NOMO-1 (cell line): ENCODE measurements around the gene CDSN.

Experiments
- DNase-seq, 2 experiments: peaks; one replicate each; lab custom pipeline; 2025; ENCODE audit not compliant: unreplicated experiment in 2 of 2; lab: John Stamatoyannopoulos, UW

The CDSN gene

DNA sequence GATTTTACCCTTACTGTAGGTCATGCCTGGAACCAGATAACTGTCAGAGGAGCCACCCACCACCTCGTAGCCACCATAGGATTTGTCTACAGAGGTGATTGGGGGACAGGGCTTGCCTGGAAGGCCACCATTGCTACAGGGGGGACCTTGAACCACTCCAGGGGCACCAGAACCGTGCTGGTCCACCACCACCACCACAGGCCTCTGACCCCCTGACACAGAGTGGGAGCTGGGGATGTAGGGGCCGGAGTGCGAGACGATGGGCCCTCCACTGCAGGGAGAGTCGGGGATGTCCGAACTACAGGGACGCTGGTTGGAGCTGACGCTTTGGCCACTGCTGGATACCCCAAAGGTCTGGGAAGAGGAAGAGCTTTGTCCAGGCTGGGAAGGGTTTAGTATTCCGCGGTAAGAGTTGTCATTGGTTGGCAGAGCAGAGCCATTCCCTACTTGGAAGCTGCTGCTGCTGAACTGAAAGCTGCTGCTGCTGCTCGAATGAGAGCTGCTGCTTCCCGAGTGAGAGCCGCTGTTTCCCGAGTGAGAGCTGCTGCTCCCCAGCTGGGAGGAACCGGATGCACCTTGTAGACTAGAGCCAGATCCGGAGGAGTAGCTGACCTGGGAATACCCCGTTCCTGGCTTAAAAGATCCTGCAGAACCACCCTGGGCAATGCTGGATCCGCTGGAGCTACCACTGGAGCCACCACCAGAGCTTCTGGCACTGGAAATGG is 3.4 kb downstream of the CDSN start:
- no peak for DNase-seq

DNA sequence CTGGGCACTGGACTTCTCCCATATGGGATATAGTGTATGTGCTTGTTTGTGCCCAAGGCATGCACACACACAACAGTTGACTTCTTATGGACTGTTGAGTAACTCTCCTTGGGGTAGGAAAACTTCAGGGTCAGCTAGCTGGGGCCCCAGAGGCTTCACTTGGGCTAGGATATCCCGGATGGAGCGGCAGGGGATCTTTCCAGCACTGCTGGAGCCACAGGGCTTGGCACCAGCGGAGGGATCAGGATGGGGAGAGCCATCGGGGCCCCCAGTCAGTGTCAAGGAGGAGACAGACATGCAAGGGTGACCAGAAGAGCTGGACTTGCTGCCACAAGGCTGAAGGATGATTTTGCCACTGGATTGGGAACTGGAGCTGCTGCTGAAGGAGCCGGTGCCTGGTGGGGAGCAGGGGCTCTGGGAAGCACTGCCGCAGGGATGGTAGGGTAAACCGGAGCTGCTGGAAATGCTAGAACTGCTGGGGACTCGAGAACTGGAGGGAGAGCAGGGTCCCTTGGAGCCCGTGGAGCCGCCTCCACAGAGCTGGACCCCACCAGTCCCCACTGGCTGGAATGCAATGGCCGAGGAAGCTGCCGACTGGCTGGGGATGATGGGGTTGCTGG is 4.2 kb downstream of the CDSN start:
- DNase-seq, result no peak

DNA sequence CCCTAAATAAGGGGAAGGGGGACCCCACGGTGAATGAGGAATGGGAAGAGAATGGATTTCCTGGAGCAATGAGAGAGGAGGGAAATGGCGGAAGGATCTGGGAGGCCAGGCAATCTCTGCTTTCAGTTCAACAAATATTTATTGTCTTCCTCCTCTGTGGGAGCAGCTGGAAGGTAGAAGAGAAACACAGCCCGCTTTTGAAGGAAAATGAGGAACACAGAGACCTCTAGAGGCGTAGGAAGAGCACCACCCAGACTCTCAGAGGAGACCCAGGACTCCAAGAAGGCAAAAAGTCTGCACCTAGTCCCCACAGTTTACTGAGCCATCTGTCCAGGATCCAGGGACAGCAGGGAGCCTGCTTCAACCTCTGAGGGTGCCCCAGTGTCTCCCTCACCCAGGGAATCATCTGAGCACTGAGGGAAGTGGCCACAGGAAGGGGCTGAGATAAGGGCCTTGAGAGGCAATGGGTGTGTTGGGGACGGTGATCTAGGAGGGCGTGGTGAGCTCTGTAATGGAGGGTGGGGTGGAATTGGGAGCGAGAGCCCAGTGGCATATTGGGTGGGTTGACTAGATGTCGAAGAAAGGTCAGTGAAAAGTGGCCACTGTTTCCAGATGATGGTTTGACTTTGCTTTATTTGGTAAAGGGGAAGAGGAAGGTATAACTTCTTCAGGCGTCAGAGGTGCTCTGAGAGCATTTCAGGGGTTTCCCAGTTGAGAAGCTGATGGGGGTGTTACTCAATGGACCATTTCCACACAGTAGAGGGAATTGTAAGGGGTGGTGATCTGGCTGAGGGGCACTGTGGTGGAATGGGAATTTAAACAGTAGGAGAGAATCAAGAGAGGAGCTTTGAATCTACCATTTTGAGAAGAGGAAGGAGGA is 5.0 kb downstream of the CDSN start:
- no peak for DNase-seq

DNA sequence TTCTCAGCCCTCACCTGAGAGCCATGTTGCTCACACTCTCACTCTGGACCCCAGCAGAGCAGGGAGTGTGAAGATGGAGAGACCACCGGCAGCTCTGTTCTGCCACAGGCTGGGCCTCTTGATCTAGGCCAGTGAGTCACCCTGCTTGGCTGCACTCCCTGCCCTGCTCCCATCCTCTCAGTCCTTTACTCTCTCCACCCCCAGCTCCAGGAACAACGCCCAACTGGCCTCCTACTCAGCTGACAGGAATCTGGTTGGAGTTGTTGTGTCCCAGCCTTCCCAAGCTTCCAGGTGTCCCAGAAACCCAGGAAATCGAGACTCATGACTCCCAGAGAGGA is 5.7 kb downstream of the CDSN start, which contains the start of gene PSORS1C1:
Gene PSORS1C1 (plus strand): TSS at position 260 of the 338 bp plus-strand sequence. CDS start 14,833 bp downstream, outside the sequence.
- no peak for DNase-seq

DNA sequence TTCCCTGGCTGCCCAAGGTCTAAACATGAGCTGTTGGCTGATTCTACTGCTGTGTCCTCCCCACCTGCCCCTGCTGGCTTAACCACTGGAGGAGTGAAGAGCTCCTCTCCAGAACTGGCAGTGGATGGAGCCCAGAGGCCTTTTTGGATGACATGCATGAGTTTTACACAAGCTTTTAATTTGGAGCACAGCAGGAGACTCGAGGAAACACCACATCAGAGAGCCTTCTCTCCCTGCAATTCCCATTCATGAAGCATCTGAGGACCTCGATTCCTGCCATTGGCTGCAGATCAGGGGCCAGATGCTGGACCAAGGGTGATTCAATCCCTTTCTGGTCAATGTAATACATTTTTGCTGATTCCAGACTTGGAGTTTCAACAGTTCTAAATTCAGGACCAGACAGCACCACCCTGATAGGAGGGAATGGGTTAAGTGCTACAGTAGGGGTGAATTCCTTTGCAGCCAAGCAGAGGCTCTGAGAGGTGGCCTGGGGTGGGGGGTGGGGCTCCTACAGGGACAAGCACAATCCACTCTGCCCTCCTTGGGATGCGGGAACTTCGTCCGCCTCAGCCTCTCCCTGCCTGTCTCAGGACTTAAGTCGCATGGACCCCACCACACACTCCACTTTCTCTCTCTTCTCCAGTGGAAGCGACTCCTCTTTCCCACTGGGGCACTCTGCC is 6.2 kb downstream of the CDSN start:
- DNase-seq, result no peak

DNA sequence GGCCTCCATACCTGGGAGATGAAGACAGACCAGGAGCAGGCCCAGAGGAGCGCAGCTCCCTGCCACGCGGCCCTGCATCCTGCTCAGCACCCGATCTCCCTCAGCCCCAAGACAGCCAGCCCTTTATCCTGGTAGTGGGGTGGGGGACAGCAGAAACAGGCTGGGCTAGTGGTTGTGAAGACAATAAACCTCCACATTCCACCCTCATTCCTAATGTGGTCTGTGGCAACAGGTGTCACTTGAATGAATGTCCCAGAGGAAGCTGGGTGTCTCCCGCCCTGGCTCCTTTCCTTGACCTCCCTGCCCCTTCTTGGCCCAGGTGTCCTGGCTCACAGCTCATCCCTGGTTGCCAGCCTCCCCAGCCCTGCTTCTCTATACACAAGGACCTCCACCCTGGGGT is 7.8 kb downstream of the CDSN start, which contains the start of gene C6orf15:
Gene C6orf15 (minus strand): TSS at position 98 of the 400 bp plus-strand sequence. CDS start 20 bp downstream, at position 78.
- DNase-seq, result no peak

DNA sequence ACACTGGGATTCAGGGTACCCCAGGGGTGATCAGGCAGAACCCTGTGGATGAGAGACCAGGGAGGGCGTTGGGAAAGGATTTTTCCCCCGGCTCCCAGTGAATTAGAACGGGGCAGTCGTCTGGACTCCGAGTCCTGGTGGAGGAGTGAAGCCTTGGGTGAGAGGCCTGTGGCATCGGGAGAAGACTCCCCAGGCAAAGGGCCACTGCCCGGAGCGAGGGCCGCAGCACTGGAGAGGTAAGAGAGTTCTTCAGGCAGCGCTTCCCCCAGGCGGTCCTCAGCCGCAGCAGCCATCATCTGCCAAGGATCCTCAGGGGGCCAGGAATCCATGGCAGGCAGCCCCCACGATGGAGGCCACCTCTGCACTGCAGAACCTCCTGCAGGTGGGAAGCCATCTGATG is 8.5 kb downstream of the CDSN start:
- DNase-seq, result no peak

DNA sequence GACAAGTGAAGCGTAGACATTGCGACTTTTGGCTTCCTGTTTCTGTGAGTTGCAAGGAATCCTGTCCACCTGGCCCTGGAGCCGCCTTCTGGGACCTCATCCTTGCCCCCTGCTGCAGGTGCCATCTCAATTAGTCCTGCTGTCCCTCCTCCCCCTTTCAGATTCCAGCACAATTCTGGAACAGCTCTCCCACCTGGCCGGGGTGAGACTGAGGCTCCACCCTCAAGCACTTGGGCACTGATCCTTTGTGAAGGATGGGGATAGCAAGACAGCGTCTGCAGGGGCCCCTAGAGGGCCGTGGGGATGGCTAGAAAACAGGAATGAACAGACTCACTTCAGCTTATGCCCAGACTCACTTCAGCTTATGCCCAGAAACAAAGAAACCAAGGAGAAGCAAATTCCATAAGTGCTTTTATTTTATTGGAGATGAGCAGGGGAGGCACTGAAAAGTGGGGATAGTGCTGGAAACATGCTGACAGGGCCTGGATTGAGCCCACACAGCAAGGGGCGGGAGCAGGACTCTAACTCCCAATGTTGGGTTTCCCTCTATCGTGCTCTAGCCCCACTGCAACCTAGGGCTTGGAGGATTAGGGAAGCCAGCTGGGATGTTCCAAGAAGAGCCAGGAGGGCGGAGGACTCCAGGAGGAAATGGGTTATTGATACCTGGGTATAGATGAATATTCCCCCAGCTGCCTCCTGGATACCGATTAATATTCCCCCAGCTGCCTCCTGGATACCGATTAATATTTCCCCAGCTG is 9.2 kb downstream of the CDSN start:
- no peak for DNase-seq

DNA sequence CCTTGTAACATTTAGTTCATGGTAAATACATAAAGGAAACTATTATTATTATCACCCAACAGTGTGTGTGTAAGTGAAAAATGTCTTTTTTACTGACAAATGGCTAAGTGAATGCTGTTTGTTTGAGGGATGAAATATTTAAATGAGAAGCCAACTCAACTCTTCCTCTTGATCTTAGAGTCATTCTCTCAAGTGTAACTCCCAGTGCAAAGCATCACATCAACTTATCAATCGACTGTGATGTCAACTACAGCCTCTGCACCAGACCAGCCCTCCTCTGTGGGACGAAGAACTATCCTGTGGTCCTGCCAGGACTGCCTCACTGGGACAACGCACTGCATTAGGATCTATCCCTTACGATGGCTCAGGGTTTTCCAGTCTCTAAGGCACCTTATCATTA is 13.2 kb downstream of the CDSN start:
- no peak for DNase-seq

DNA sequence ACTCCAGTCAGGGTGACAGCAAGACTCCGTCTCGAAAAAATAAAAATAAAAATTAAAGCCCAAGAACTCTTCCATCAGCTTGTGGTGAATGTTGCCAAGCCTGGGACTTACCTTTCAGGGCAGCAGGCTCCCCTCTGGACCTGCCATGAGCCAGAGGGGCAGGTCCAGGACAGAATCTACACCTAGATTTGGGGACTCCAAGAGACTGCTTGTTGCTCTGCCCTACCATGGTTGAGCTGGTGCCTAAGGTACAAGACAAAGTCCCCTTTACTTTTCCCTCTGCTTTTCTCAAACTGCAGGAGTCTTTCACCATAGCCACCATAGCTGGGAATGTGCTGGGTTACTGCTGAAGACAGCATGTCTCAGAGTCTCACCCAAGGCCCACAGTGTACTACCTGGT is 17.1 kb downstream of the CDSN start:
- no peak for DNase-seq

DNA sequence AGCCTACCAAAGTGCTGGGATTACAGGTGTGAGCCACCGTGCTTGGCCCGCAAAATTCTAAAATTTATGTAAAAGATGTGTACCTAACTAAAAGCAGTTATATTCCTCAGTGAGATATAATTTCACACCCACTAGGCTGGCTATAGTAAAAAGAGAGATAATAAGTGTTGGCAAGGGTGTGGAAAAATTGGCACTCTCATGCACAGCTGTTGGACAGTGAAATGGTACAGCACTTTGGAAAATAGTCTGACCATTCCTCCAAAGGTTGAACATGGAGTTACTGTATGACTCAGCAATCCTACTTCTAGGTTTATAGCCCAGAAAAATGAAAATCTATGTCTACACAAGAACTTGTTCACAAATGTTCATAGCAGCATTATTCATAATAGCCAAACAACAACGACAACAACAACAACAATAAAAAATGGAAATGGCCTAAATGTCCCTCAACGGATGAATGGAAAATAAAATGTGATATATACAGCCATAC is 21.8 kb downstream of the CDSN start:
- no peak for DNase-seq

DNA sequence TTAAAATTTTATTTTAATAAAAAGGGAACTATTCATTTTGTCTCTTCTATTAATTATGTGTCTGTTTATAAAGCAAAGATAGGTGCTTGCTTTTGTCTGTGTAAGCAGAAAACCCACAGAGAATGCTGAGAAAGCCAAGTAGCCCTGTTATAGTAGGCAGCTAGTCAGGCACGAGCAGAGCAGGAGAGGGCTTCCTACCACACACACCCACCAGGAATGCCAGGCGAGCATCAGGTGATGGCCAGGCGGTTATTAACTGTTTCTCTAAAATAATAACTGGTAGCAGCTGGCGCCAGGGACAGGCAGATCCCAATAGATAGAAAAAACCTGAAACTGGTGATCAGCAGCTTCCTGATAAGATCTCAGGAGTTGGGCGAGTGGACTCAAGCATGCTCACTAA is 23.6 kb downstream of the CDSN start:
- DNase-seq, result no peak

DNA sequence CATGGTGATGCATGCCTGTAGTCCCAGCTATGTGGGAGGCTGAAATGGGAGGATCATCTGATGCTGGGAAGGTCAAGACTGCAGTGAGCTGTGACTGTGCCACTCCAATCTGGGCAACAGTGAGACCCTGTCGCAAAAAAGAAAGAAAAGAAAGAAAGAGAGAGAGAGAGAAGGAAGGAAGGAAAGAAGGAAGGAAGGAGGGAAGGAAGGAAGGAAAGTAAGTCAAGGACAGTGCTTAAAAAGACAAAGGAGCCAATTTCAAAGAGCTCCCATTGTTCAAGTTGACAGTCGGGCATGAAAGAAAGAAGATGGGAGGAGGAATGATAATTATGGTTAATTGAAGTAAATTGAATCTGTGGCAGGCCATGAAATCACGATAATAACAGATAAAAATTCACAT is 24.0 kb downstream of the CDSN start:
- no peak for DNase-seq

DNA sequence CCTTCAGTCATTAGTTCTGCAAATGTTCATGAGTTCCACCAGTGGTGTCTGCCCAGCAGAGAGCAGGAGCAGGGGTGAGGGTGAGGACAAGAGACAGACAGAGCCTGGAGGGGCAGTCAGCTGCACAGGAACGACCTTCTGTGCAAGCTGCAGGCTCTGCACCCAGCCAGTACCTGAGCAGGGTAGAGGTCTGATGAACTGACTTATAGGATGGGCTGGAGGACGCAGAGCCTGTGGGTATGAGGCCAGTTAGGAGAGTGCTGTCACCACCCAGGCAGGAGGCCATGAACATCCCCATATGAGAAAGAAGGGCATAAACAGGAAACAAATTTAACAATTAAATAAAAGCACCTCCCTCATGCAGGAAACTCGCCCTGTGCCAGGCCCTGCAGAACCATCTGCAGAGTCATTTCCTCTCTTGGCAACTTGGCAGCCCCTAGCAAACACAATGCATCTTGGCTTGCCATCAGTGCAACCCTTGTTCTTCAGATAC is 25.8 kb downstream of the CDSN start:
- peak; percentile 20 to 50 for DNase-seq

DNA sequence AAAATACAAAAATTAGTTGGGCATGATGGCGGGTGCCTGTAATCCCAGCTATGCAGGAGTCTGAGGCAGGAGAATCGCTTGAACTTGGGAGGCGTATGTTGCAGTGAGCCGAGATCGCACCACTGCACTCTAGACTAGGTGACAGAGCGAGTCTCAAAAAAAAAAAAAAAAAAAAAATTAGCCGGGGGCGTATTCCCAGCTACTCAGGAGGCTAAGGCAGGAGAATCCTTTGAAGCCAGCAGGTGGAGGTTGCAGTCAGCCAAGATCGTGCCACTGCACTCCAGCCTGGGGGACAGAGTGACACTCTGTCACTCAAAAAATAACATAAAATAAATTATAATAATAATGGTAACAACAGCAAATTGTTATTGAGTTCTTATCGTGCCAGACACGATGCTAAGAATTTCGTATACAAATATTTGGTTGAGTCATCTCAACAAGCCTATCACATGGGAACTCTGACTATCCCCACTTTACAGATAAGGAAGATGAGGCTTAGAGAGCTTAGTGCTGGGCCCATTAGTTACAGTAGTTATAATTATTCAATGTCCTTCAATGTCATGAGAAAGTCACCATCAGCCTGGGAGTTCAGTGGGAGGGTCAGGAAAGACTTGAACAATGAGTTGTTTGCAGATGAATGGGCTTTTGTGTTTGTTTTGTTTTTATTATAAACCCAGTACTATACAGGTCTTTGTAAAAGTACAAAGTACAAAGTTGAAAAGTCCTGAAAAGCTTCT is 27.3 kb downstream of the CDSN start:
- no peak for DNase-seq

DNA sequence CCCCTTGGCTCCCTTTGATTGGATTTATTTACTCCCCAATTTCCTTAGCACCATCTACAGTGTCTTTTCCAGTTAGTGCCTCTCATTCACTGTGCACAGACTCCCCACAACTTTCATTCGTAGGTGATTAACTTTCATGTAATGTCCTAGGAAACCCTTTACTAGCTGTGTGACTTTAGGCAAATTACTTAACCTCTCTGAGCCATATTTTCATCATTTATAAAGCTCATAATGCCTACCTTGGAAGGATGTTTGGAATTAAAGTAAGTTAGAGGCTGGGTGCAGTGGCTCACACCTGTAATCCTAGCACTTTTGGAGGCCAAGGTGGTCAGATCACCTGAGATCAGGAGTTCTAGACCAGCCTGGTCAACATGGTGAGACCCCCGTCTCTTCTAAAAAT is 28.0 kb downstream of the CDSN start:
- DNase-seq, result no peak

DNA sequence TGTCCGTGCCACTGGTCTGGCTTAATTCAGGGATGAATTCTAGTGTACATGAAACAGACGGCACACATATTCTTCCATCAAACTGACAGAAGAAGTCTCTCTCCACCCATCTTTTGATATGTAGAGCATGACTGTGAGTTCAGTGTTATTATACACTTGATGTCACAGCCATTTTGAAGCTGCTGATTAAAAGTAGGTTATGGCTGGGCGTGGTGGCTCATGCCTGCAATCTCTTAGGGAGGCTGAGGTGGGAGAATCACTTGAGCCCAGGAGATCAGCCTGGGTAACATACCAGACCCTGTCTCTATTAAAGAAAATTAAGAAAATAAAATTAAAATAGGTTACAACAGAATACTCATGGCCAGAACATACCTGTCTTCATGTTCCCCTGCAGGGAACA is 28.6 kb downstream of the CDSN start:
- no peak for DNase-seq

DNA sequence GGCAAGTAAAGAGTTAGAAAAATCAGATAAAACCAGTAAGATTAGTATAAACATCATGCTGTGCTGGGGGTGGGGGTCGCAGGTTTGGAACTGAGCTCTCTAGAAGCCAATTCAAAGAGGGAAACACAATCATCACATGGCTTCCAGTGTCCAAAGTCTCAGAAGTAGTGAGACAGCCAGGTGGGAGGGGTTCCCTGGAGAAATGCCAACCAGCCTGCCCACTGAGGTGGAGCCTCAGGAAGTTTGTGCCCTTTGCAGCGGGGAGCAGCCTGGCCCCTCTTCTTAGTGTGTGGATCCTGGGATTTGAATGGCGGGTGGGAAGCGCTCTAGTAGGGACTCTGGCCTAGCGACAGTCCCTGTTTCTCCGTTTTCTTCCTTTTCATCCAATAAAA is 29.3 kb downstream of the CDSN start:
- no peak for DNase-seq

DNA sequence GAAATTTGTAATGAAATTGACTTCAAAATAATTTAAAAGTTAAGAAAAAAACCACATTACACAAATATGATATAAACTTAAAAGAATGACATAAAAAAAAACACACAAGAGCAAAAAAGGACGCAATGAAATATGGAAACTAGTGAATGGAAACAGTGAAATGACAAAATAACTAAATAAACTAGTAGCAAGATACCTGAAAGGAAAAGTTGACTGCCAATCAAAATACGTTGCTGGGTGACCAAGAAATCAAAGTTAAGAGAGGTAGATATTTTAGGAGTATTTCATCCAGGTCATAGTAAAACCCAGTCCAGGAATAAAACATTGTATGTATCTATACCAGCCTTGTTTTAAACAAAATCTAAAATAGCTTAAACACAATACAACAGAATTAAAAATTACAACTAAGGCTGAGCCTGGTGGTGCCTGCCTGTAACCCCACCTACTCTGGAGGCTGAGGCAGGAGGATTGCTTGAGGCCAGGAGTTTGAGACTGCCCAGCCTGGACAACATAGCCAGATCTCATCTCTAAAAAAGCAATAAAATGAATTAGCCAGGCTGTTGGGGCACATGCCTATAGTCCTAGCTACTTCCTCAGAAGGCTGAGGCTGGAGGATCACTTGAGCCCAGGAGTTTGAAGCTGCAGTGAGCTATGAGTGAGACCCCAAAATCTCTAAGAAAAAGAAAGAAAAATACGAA is 29.8 kb downstream of the CDSN start:
- DNase-seq, result no peak
